Activated CD4-positive, alpha-beta memory T cell treated with anti-CD3 and anti-CD28 coated beads, Interleukin-2, amount 10 ng/mL, durations not matched to agents 7 days and 5 days (primary cell): ENCODE data around the gene CELSR1. TPM values are rescaled to one million over a fixed set of nuclear protein-coding genes. Genes with fewer than 3 reads are reported as not detected.
A peak's percentile ranks its signal among the peaks of the same experiment; 100 is the strongest.

Experiments used
- CTCF ChIA-PET: fragments of 350-600 bp; sonication (Branson Sonifier 250); formaldehyde crosslinking; loops from one replicate; lab custom pipeline; 2021; ENCODE audit warnings: antibody characterized with exemption, inconsistent platforms; lab: Charles Lee
- POLR2A ChIA-PET: fragments of 350-600 bp; sonication (Branson Sonifier 250); formaldehyde crosslinking; loops from one replicate; lab custom pipeline; 2021; ENCODE audit warnings: antibody characterized with exemption; lab: Charles Lee
- DNase-seq: peaks from one replicate; pipeline ENCODE4 v3.0.0-alpha.2; 2020
- H3K27ac Mint-ChIP-seq: one replicate; pipeline ENCODE4 v1.8.0; 2021; ENCODE audit warnings: mild to moderate bottlenecking, mixed read lengths
- H3K27me3 Mint-ChIP-seq: one replicate; pipeline ENCODE4 v1.8.0; 2021; ENCODE audit warnings: mixed read lengths
- H3K36me3 Mint-ChIP-seq: one replicate; pipeline ENCODE4 v1.8.0; 2021; ENCODE audit warnings: low read depth, mixed read lengths
- H3K4me1 Mint-ChIP-seq: one replicate; pipeline ENCODE4 v1.8.0; 2021; ENCODE audit warnings: mixed read lengths
- H3K4me3 Mint-ChIP-seq: one replicate; pipeline ENCODE4 v1.8.0; 2021; ENCODE audit warnings: mild to moderate bottlenecking, mixed read lengths
- H3K9me3 Mint-ChIP-seq: one replicate; pipeline ENCODE4 v1.8.0; 2021; ENCODE audit warnings: mixed read lengths
- total RNA-seq, 2 experiments: library from RNA; stranded (reverse); gene quantifications; one replicate each; pipeline ENCODE4 v1.2.3, GENCODE V29; 2021

CELSR1 gene
- total RNA-seq, 2 experiments from 2014 or later: 0.10 to 0.13 TPM

- Mint-ChIP-seq H3K36me3 (no peaks in the 10 kb centered on the region), H3K9me3 (peaks cover 9% of the 10 kb centered on the region), H3K27me3 (peaks cover 7% of the 10 kb centered on the region), H3K4me1 (no peaks in the 10 kb centered on the region), H3K27ac (no peak overlapping the region), H3K4me3 (no peak overlapping the region)
- ChIA-PET CTCF (interaction anchor here (4.1 kb wide), 1 partner anchor 10 kb away, joined by 19 read pairs; no protein-coding TSS in a partner anchor), POLR2A (no interaction called here)
- no peak for DNase-seq
Observed at GRCh38 chr22:46553189-46553588, 15.8 kb upstream of the CELSR1 start.

GRCh38 chr22:46551996-46552395 is 14.6 kb upstream of the CELSR1 start:
- Mint-ChIP-seq H3K36me3 (no peaks in the 10 kb centered on the region), H3K27ac (no peak overlapping the region), H3K9me3 (peaks cover 9% of the 10 kb centered on the region), H3K4me1 (no peaks in the 10 kb centered on the region), H3K4me3 (no peak overlapping the region), H3K27me3 (peaks cover 7% of the 10 kb centered on the region)
- ChIA-PET CTCF (interaction anchor here (1.0 to 4.1 kb wide), 2 partner anchors 10 to 11 kb away, joined by 3 to 19 read pairs; no protein-coding TSS in a partner anchor), POLR2A (interaction anchor here (1.1 kb wide), 1 partner anchor 210 kb away, joined by 3 read pairs; the partner anchor contains the start of gene TBC1D22A)
- DNase-seq: no peak

- POLR2A ChIA-PET: interaction anchor here (1.1 kb wide), 1 partner anchor 211 kb away, joined by 3 read pairs; the partner anchor contains the start of gene TBC1D22A
- Mint-ChIP-seq H3K36me3 (no peaks in the 10 kb centered on the region), H3K4me3 (no peak overlapping the region), H3K27me3 (peaks cover 3% of the 10 kb centered on the region), H3K27ac (no peak overlapping the region), H3K4me1 (no peaks in the 10 kb centered on the region), H3K9me3 (peaks cover 5% of the 10 kb centered on the region)
- CTCF ChIA-PET: interaction anchor here (1.0 to 4.1 kb wide), 2 partner anchors 10 to 11 kb away, joined by 3 to 19 read pairs; no protein-coding TSS in a partner anchor
- DNase-seq: no peak
Observed at GRCh38 chr22:46551321-46551720, 13.9 kb upstream of the CELSR1 start.

GRCh38 chr22:46549971-46550641 is 12.7 kb upstream of the CELSR1 start:
- H3K4me3 Mint-ChIP-seq: no peak overlapping the region
- peaks cover 1% of the 10 kb centered on the region for H3K4me1 Mint-ChIP-seq
- peaks cover 6% of the 10 kb centered on the region for H3K27me3 Mint-ChIP-seq
- H3K36me3 Mint-ChIP-seq: no peaks in the 10 kb centered on the region
- ChIA-PET POLR2A (no interaction called here), CTCF (interaction anchor here (4.1 kb wide), 1 partner anchor 13 kb away, joined by 19 read pairs; no protein-coding TSS in a partner anchor)
- H3K9me3 Mint-ChIP-seq: peaks cover 5% of the 10 kb centered on the region
- no peak for DNase-seq
- H3K27ac Mint-ChIP-seq: no peak overlapping the region

- no peaks in the 10 kb centered on the region for H3K36me3 Mint-ChIP-seq
- ChIA-PET CTCF (no interaction called here), POLR2A (no interaction called here)
- H3K4me3 Mint-ChIP-seq: no peak overlapping the region
- peaks cover 5% of the 10 kb centered on the region for H3K9me3 Mint-ChIP-seq
- H3K4me1 Mint-ChIP-seq: peaks cover 3% of the 10 kb centered on the region
- H3K27ac Mint-ChIP-seq: no peak overlapping the region
- H3K27me3 Mint-ChIP-seq: peaks cover 6% of the 10 kb centered on the region
- no peak for DNase-seq
Observed at GRCh38 chr22:46549563-46549840, 12.1 kb upstream of the CELSR1 start.

- H3K36me3 Mint-ChIP-seq: no peaks in the 10 kb centered on the region
- H3K4me3 Mint-ChIP-seq: no peak overlapping the region
- CTCF ChIA-PET: interaction anchor here (0.7 to 1.0 kb wide), 2 partner anchors 14 to 16 kb away, joined by 3 read pairs; no protein-coding TSS in a partner anchor
- no peaks in the 10 kb centered on the region for H3K9me3 Mint-ChIP-seq
- H3K27me3 Mint-ChIP-seq: peaks cover 6% of the 10 kb centered on the region
- POLR2A ChIA-PET: interaction anchor here (0.6 kb wide), 1 partner anchor 535 kb away, joined by 3 read pairs; no protein-coding TSS in a partner anchor
- DNase-seq: no peak
- no peak overlapping the region for H3K27ac Mint-ChIP-seq
- peaks cover 3% of the 10 kb centered on the region for H3K4me1 Mint-ChIP-seq
Observed at GRCh38 chr22:46547883-46548244, 10.4 kb upstream of the CELSR1 start.

GRCh38 chr22:46547179-46547882 is 9.9 kb upstream of the CELSR1 start:
- CTCF ChIA-PET: interaction anchor here (0.7 to 1.0 kb wide), 2 partner anchors 14 to 16 kb away, joined by 3 read pairs; no protein-coding TSS in a partner anchor
- H3K36me3 Mint-ChIP-seq: no peaks in the 10 kb centered on the region

GRCh38 chr22:46546466-46547178 is 9.2 kb upstream of the CELSR1 start:
- Mint-ChIP-seq H3K27me3 (peaks cover 10% of the 10 kb centered on the region), H3K9me3 (no peaks in the 10 kb centered on the region), H3K36me3 (no peaks in the 10 kb centered on the region), H3K4me1 (peaks cover 3% of the 10 kb centered on the region), H3K4me3 (no peak overlapping the region), H3K27ac (no peak overlapping the region)
- ChIA-PET POLR2A (no interaction called here), CTCF (no interaction called here)
- no peak for DNase-seq

More at GRCh38 chr22:46547179-46547882, 9.9 kb upstream of the CELSR1 start:
- Mint-ChIP-seq H3K27ac (no peak overlapping the region), H3K4me3 (no peak overlapping the region), H3K27me3 (peaks cover 6% of the 10 kb centered on the region), H3K9me3 (no peaks in the 10 kb centered on the region), H3K4me1 (peaks cover 3% of the 10 kb centered on the region)
- POLR2A ChIA-PET: no interaction called here
- DNase-seq: no peak

GRCh38 chr22:46545086-46545792 is 7.8 kb upstream of the CELSR1 start:
- DNase-seq: no peak
- ChIA-PET CTCF (interaction anchor here (0.8 to 1.0 kb wide), 2 partner anchors 16 to 177 kb away, joined by 3 to 6 read pairs; no protein-coding TSS in a partner anchor), POLR2A (no interaction called here)
- H3K36me3 Mint-ChIP-seq: no peaks in the 10 kb centered on the region
- H3K27ac Mint-ChIP-seq: no peak overlapping the region
- H3K9me3 Mint-ChIP-seq: no peaks in the 10 kb centered on the region
- peaks cover 14% of the 10 kb centered on the region for H3K27me3 Mint-ChIP-seq
- H3K4me1 Mint-ChIP-seq: peaks cover 3% of the 10 kb centered on the region
- no peak overlapping the region for H3K4me3 Mint-ChIP-seq

- peaks cover 5% of the 10 kb centered on the region for H3K4me1 Mint-ChIP-seq
- no peak overlapping the region for H3K27ac Mint-ChIP-seq
- DNase-seq: peak; percentile 69
- ChIA-PET CTCF (interaction anchor here (0.8 to 4.4 kb wide), 4 partner anchors 10 to 175 kb away, joined by 3 to 38 read pairs (median 4); no protein-coding TSS in a partner anchor), POLR2A (no interaction called here)
- no peaks in the 10 kb centered on the region for H3K36me3 Mint-ChIP-seq
- no peaks in the 10 kb centered on the region for H3K9me3 Mint-ChIP-seq
- peaks cover 31% of the 10 kb centered on the region for H3K27me3 Mint-ChIP-seq
- no peak overlapping the region for H3K4me3 Mint-ChIP-seq
Observed at GRCh38 chr22:46542011-46542985, 4.9 kb upstream of the CELSR1 start.

GRCh38 chr22:46541536-46541935 is 4.1 kb upstream of the CELSR1 start:
- POLR2A ChIA-PET: interaction anchor here (1.4 kb wide), 1 partner anchor 174 kb away, joined by 3 read pairs; no protein-coding TSS in a partner anchor

More at GRCh38 chr22:46541536-46541935, 4.1 kb upstream of the CELSR1 start:
- Mint-ChIP-seq H3K4me3 (no peak overlapping the region), H3K4me1 (peaks cover 5% of the 10 kb centered on the region), H3K36me3 (no peaks in the 10 kb centered on the region), H3K27ac (no peak overlapping the region), H3K9me3 (no peaks in the 10 kb centered on the region), H3K27me3 (peaks cover 31% of the 10 kb centered on the region)
- DNase-seq: no peak
- CTCF ChIA-PET: interaction anchor here (0.8 to 4.4 kb wide), 4 partner anchors 10 to 174 kb away, joined by 3 to 38 read pairs (median 4); no protein-coding TSS in a partner anchor
